Neural cell (in vitro differentiated cells): ENCODE results near the gene CAND1.

Experiments used
- CTCF ChIP-seq: fragments of 450-650 bp; IDR thresholded peaks from 2 replicates; pipeline ENCODE4 v1.5.1; 2014; ENCODE audit warnings: antibody characterized with exemption, mild to moderate bottlenecking, moderate library complexity; ENCODE audit not compliant: poor library complexity, severe bottlenecking
- EP300 ChIP-seq: fragments of 450-650 bp; conservative IDR thresholded peaks from 2 replicates; pipeline ENCODE4 v1.6.1; 2014; ENCODE audit warnings: antibody characterized with exemption, mild to moderate bottlenecking, moderate library complexity; ENCODE audit not compliant: poor library complexity, severe bottlenecking
- EZH2 ChIP-seq: fragments of 200-600, 300-800 bp; shearing (Covaris generic), sonication (generic); IDR thresholded peaks from 2 replicates; pipeline ENCODE4 v1.6.1; 2014; ENCODE audit warnings: antibody characterized with exemption, low read length, borderline replicate concordance, mild to moderate bottlenecking; ENCODE audit not compliant: insufficient read depth, poor library complexity, severe bottlenecking
- POLR2AphosphoS5 ChIP-seq: IDR thresholded peaks from 2 replicates; pipeline ENCODE4 v1.6.1; 2012
- RAD21 ChIP-seq: fragments of 450-650 bp; conservative IDR thresholded peaks from 2 replicates; pipeline ENCODE4 v1.6.1; 2014; ENCODE audit warnings: antibody characterized with exemption, mild to moderate bottlenecking, moderate library complexity
- REST ChIP-seq: IDR thresholded peaks from 2 replicates; pipeline ENCODE4 v1.6.1; 2012; ENCODE audit warnings: borderline replicate concordance
- SMC3 ChIP-seq: fragments of 450-650 bp; conservative IDR thresholded peaks from 2 replicates; pipeline ENCODE4 v1.6.1; 2014; ENCODE audit warnings: antibody characterized with exemption, mild to moderate bottlenecking, moderate library complexity; ENCODE audit not compliant: poor library complexity
- TAF1 ChIP-seq: IDR thresholded peaks from 2 replicates; pipeline ENCODE4 v1.6.1; 2012; ENCODE audit warnings: low read depth

GRCh38 chr12:67318786-67319185, 49.6 kb downstream of the CAND1 start:
- TF ChIP-seq POLR2AphosphoS5 (no peak), CTCF (no peak), REST (no peak), EP300 (no peak), RAD21 (no peak), EZH2 (no peak), TAF1 (no peak), SMC3 (no peak)
